HCT116 (cell line): ENCODE results near the gene MNT. TPM values are rescaled to one million over a fixed set of nuclear protein-coding genes. Genes with fewer than 3 reads are reported as not detected.

ENCODE experiments used
- ATAC-seq: fragments of 200-7000 bp; cut with Tn5 transposase; 2 replicates; pipeline ENCODE4 v1.9.1; 2020; ENCODE audit warnings: mild to moderate bottlenecking, moderate library complexity
- BruUV-seq: library from RNA; stranded (reverse); fragments of 400-500 nt; replicated peaks from 2 replicates; lab custom pipeline; 2021; lab: Mats Ljungman, UMichigan
- CTCF ChIA-PET: fragments of 300-600 bp; sonication (Branson Sonifier 250); formaldehyde crosslinking; loops from one replicate; lab custom pipeline; 2021; ENCODE audit warnings: antibody characterized with exemption; lab: Charles Lee
- POLR2A ChIA-PET: fragments of 300-600, 350-600 bp; sonication (Branson Sonifier 250); formaldehyde crosslinking; loops from one replicate; lab custom pipeline; 2021; ENCODE audit warnings: antibody characterized with exemption; lab: Charles Lee
- RAD21 ChIA-PET, 2 experiments: fragments of 300-600 bp; sonication (Branson Sonifier 250); formaldehyde crosslinking; loops; one replicate each; lab custom pipeline; 2023; ENCODE audit warnings: low total read pairs in 2 of 2; ENCODE audit not compliant: uncharacterized antibody in 2 of 2, unreplicated experiment in 2 of 2, low non-redundant PET in 1 of 2; lab: Charles Lee
- DNase-seq: peaks from one replicate; pipeline ENCODE4 v3.0.0-alpha.2; 2010; ENCODE audit warnings: low read depth, low spot score
- H2AFZ ChIP-seq: fragments of 200-600 bp; shearing (Covaris generic), sonication (generic); 2 replicates; pipeline ENCODE4 v1.6.1; 2017; ENCODE audit warnings: low read depth, mixed run types, mixed read lengths, antibody characterized with exemption, low read length; ENCODE audit not compliant: poor library complexity, severe bottlenecking
- H3K27ac ChIP-seq: 2 replicates; pipeline ENCODE4 v1.5.1; 2012; ENCODE audit warnings: low read depth, low read length
- H3K27me3 ChIP-seq: fragments of 200-600 bp; sonication (generic); 2 replicates; pipeline ENCODE4 v1.6.1; 2016; ENCODE audit warnings: mixed run types, low read length, mixed read lengths; ENCODE audit not compliant: insufficient read depth
- H3K36me3 ChIP-seq, 2 experiments: fragments of 200-500 bp in 1 of 2; fragments of 200-600 bp in 1 of 2; sonication (Bioruptor generic) in 1 of 2; sonication (generic) in 1 of 2; 2 replicates each; pipeline versions ENCODE4 v1.5.1 to v1.6.1; 2014 to 2016; ENCODE audit warnings: low read length in 2 of 2, inconsistent platforms in 1 of 2, mixed read lengths in 1 of 2, mixed run types in 1 of 2; ENCODE audit not compliant: insufficient read depth in 2 of 2, control insufficient read depth in 1 of 2
- H3K4me1 ChIP-seq, 2 experiments: fragments of 200-600 bp in 1 of 2; sonication (generic) in 1 of 2; 2 replicates each; pipeline versions ENCODE4 v1.5.1 to v1.6.1; 2012 to 2017; ENCODE audit warnings: low read length in 2 of 2, inconsistent platforms in 1 of 2, mild to moderate bottlenecking in 1 of 2, mixed read lengths in 1 of 2, mixed run types in 1 of 2, moderate library complexity in 1 of 2; ENCODE audit not compliant: insufficient read depth in 2 of 2, control insufficient read depth in 1 of 2
- H3K4me2 ChIP-seq: fragments of 200-600 bp; sonication (generic); 2 replicates; pipeline ENCODE4 v1.6.1; 2017; ENCODE audit warnings: mixed run types, low read length, mixed read lengths
- H3K4me3 ChIP-seq, 2 experiments: fragments of 200-600 bp in 1 of 2; sonication (generic) in 1 of 2; replicated peaks in 1 of 2; 2 replicates each; pipeline ENCODE4 v1.5.1; 2011 to 2016; ENCODE audit warnings: low read length in 2 of 2, control low read depth in 1 of 2, low read depth in 1 of 2, mild to moderate bottlenecking in 1 of 2, mixed read lengths in 1 of 2, mixed run types in 1 of 2
- H3K79me2 ChIP-seq: fragments of 200-600 bp; sonication (generic); 2 replicates; pipeline ENCODE4 v1.6.1; 2017; ENCODE audit warnings: mild to moderate bottlenecking, mixed run types, low read length, moderate library complexity, mixed read lengths; ENCODE audit not compliant: insufficient read depth
- H3K9ac ChIP-seq: fragments of 200-600 bp; sonication (generic); 2 replicates; pipeline ENCODE4 v1.6.1; 2016; ENCODE audit warnings: low read length, mixed read lengths
- H3K9me2 ChIP-seq: fragments of 200-600 bp; sonication (generic), shearing (Covaris generic); 2 replicates; pipeline ENCODE4 v1.6.1; 2017; ENCODE audit warnings: mixed run types, mild to moderate bottlenecking, moderate library complexity; ENCODE audit not compliant: insufficient read depth
- H3K9me3 ChIP-seq, 2 experiments: fragments of 200-500 bp in 1 of 2; fragments of 200-600 bp in 1 of 2; sonication (Bioruptor generic) in 1 of 2; sonication (generic) in 1 of 2; 2 replicates each; pipeline ENCODE4 v1.6.1; 2014 to 2017; ENCODE audit warnings: low read length in 2 of 2, mixed read lengths in 2 of 2, inconsistent platforms in 1 of 2, low read depth in 1 of 2, mild to moderate bottlenecking in 1 of 2, mixed run types in 1 of 2, moderate library complexity in 1 of 2; ENCODE audit not compliant: control insufficient read depth in 1 of 2, insufficient read depth in 1 of 2
- H4K20me1 ChIP-seq: fragments of 200-600 bp; sonication (generic), shearing (Covaris generic); 2 replicates; pipeline ENCODE4 v1.6.1; 2017; ENCODE audit warnings: mixed run types, mild to moderate bottlenecking, moderate library complexity; ENCODE audit not compliant: insufficient read depth
- ATF3 ChIP-seq: IDR thresholded peaks from 2 replicates; pipeline ENCODE4 v1.6.1; 2012
- CBX3 ChIP-seq: IDR thresholded peaks from 2 replicates; pipeline ENCODE4 v1.6.1; 2012; ENCODE audit warnings: low read depth
- CEBPB ChIP-seq: IDR thresholded peaks from 2 replicates; pipeline ENCODE4 v1.6.1; 2012; ENCODE audit warnings: low read depth
- EGR1 ChIP-seq: IDR thresholded peaks from 2 replicates; pipeline ENCODE4 v1.6.1; 2012; ENCODE audit warnings: low read depth
- ELF1 ChIP-seq: IDR thresholded peaks from 2 replicates; pipeline ENCODE4 v1.6.1; 2012; ENCODE audit warnings: low read depth, borderline replicate concordance
- EZH2 ChIP-seq: fragments of 200-600 bp; sonication (generic); IDR thresholded peaks from 2 replicates; pipeline ENCODE4 v1.6.1; 2017; ENCODE audit warnings: antibody characterized with exemption, mixed run types
- EZH2phosphoT487 ChIP-seq: fragments of 200-600 bp; IDR thresholded peaks from 2 replicates; pipeline ENCODE4 v1.6.1; 2018; ENCODE audit warnings: antibody characterized with exemption, borderline replicate concordance
- MAX ChIP-seq: IDR thresholded peaks from 2 replicates; pipeline ENCODE4 v1.6.1; 2012
- POLR2A ChIP-seq: IDR thresholded peaks from 2 replicates; pipeline ENCODE4 v1.7.0; 2011; ENCODE audit warnings: borderline replicate concordance; ENCODE audit not compliant: insufficient read depth, insufficient read length; ENCODE audit errors: extremely low read depth
- POLR2AphosphoS5 ChIP-seq: IDR thresholded peaks from 2 replicates; pipeline ENCODE4 v1.6.1; 2011; ENCODE audit warnings: mild to moderate bottlenecking, low read depth, low read length, moderate library complexity
- REST ChIP-seq: IDR thresholded peaks from 2 replicates; pipeline ENCODE4 v1.6.1; 2012; ENCODE audit warnings: low read depth
- SIN3A ChIP-seq: IDR thresholded peaks from 2 replicates; pipeline ENCODE4 v1.6.1; 2012; ENCODE audit warnings: low read depth
- SP1 ChIP-seq: IDR thresholded peaks from 2 replicates; pipeline ENCODE4 v1.6.1; 2012; ENCODE audit warnings: low read depth
- SRF ChIP-seq: IDR thresholded peaks from 2 replicates; pipeline ENCODE4 v1.6.1; 2012; ENCODE audit warnings: low read depth
- TCF7L2 ChIP-seq: IDR thresholded peaks from 2 replicates; pipeline ENCODE4 v1.7.0; 2011; ENCODE audit warnings: borderline replicate concordance, inconsistent platforms; ENCODE audit not compliant: insufficient read depth, insufficient read length; ENCODE audit errors: extremely low read depth
- ZBTB33 ChIP-seq: IDR thresholded peaks from 2 replicates; pipeline ENCODE4 v1.6.1; 2011; ENCODE audit warnings: mild to moderate bottlenecking, low read length, moderate library complexity; ENCODE audit not compliant: insufficient replicate concordance; ENCODE audit errors: extremely low read depth
- ZFX ChIP-seq: fragments of 450-650 bp; IDR thresholded peaks from 2 replicates; pipeline ENCODE4 v1.6.1; 2017
- ZNF274 ChIP-seq: fragments of 200-500 bp; sonication (Bioruptor generic); IDR thresholded peaks from 2 replicates; pipeline ENCODE4 v1.6.1; 2014; ENCODE audit warnings: mild to moderate bottlenecking, low read depth, low read length, inconsistent platforms
- intact Hi-C: fragments of 100-400 bp; cut with micrococcal nuclease; formaldehyde crosslinking; loops from 2 replicates; pipeline ENCODE4 v1.10.0; 2022
- total RNA-seq: library from RNA; stranded (reverse); gene quantifications from one replicate; pipeline ENCODE4 v1.2.1, GENCODE V29; 2021; ENCODE audit not compliant: unreplicated experiment

The MNT gene
- total RNA-seq, 1 experiment from 2014 or later, result 37.0 TPM

GRCh38 chr17:2354311-2354710 is 46.5 kb downstream of the MNT start:
- BruUV-seq, result no TSS peak
- H3K27ac ChIP-seq, result no peak overlapping the region
- TF ChIP-seq ATF3, result no peak
- no peak for TF ChIP-seq POLR2AphosphoS5
- TF ChIP-seq TCF7L2, result no peak
- TF ChIP-seq MAX, result no peak
- TF ChIP-seq SIN3A, result no peak
- TF ChIP-seq EGR1, result no peak
- TF ChIP-seq EZH2phosphoT487, result no peak
- TF ChIP-seq CEBPB, result no peak
- no peak for TF ChIP-seq SRF
- TF ChIP-seq EZH2, result no peak
- no peak for TF ChIP-seq ELF1
- no peak for TF ChIP-seq ZFX
- TF ChIP-seq ZBTB33, result no peak
- no peak for TF ChIP-seq POLR2A
- TF ChIP-seq REST, result no peak
- no peak for TF ChIP-seq SP1
- no peak for TF ChIP-seq ZNF274
- no peak for TF ChIP-seq CBX3
- TF ChIP-seq, all 23 proteins: peak for 0
- peaks cover 23 to 34% of the 10 kb centered on the region in 2 experiments for H3K4me1 ChIP-seq
- ATAC-seq (no peak), DNase-seq (no peak)
- no peak overlapping the region for H3K9ac ChIP-seq
- no peak overlapping the region for H2AFZ ChIP-seq
- ChIA-PET CTCF (interaction anchor here (0.7 to 1.8 kb wide), 4 partner anchors 9 to 28 kb away, joined by 3 to 4 read pairs (median 4); partner anchors contain the start of gene TSR1), POLR2A (no interaction called here), RAD21 (no interaction called here)
- no peaks in the 10 kb centered on the region for H4K20me1 ChIP-seq
- H3K9me3 ChIP-seq, result no peaks in the 10 kb centered on the region
- H3K4me3 ChIP-seq, result no peak overlapping the region
- no peaks in the 10 kb centered on the region for H3K79me2 ChIP-seq
- intact Hi-C loops, result no loop called here
- H3K27me3 ChIP-seq, result no peaks in the 10 kb centered on the region
- H3K36me3 ChIP-seq, result no peaks in the 10 kb centered on the region
- H3K9me2 ChIP-seq, result no peaks in the 10 kb centered on the region
- no peak overlapping the region for H3K4me2 ChIP-seq
